Esophagus muscularis mucosa (tissue), 4 donors: ENCODE measurements around the gene ARL15. TPM values are rescaled to one million over a fixed set of nuclear protein-coding genes. Genes with fewer than 3 reads are reported as not detected.

Experiments
- DNase-seq: peaks from one replicate; pipeline ENCODE4 v3.0.0-alpha.2; 2017; ENCODE audit errors: extremely low spot score
- H3K27ac ChIP-seq, 4 donors: fragments of 200-600 bp; sonication (generic); replicated peaks in 1 of 4; 1 replicate in 3 of 4; 2 replicates in 1 of 4; pipeline ENCODE4 v1.5.1; 2016 to 2019; ENCODE audit warnings: mild to moderate bottlenecking in 1 of 4
- H3K27me3 ChIP-seq, 4 donors: fragments of 200-600 bp; sonication (generic); one replicate each; pipeline versions ENCODE4 v1.5.1 to v1.6.0; 2016 to 2019
- H3K36me3 ChIP-seq, 4 donors: fragments of 200-600 bp; sonication (generic); one replicate each; pipeline ENCODE4 v1.5.1; 2016 to 2019
- H3K4me1 ChIP-seq, 4 donors: fragments of 200-600 bp; sonication (generic); one replicate each; pipeline ENCODE4 v1.5.1; 2016 to 2019
- H3K4me3 ChIP-seq, 4 donors: fragments of 200-600 bp; sonication (generic); 1 replicate in 2 of 4; 2 replicates in 2 of 4; pipeline ENCODE4 v1.5.1; 2016 to 2019; ENCODE audit warnings: mild to moderate bottlenecking in 4 of 4, moderate library complexity in 1 of 4
- H3K9me3 ChIP-seq, 4 donors: fragments of 200-600 bp; sonication (generic); 1 replicate in 3 of 4; 2 replicates in 1 of 4; pipeline ENCODE4 v1.5.1; 2016 to 2019
- CTCF ChIP-seq, 3 experiments: fragments of 200-600 bp in 2 of 3; fragments of 450-650 bp in 1 of 3; sonication (generic) in 2 of 3; IDR thresholded peaks; one replicate each; pipeline ENCODE4 v1.5.1; 2017 to 2019; ENCODE audit warnings: antibody characterized with exemption in 3 of 3, mild to moderate bottlenecking in 2 of 3, moderate library complexity in 1 of 3
- EP300 ChIP-seq: sonication (generic); formaldehyde crosslinking; IDR thresholded peaks from one replicate; pipeline ENCODE4 v1.6.1; 2017; ENCODE audit warnings: antibody characterized with exemption
- POLR2A ChIP-seq: fragments of 450-650 bp; IDR thresholded peaks from one replicate; pipeline ENCODE4 v1.6.1; 2017; ENCODE audit warnings: antibody characterized with exemption, moderate library complexity, mild to moderate bottlenecking, low read depth
- POLR2AphosphoS5 ChIP-seq, 2 donors: sonication (generic); formaldehyde crosslinking; IDR thresholded peaks; one replicate each; pipeline ENCODE4 v1.6.1; 2017; ENCODE audit warnings: antibody characterized with exemption in 2 of 2
- WGBS: methylation state at CpG from one replicate; pipeline ENCODE4 v1.1.5; 2018; 5-methylcytosine and 5-hydroxymethylcytosine counted together
- intact Hi-C: fragments of 100-400 bp; cut with DNase I; formaldehyde crosslinking; loops from one replicate; pipeline ENCODE4 v1.15.1; 2023
- total RNA-seq, 4 donors: library from RNA; depleted of rRNA; stranded (reverse); fragments of >200 nt; gene quantifications; one replicate each; pipeline versions ENCODE4 v1.1.0 to v1.2.1, GENCODE V29; 2016

Gene ARL15
- total RNA-seq, 4 donors from 2014 or later = 11.6 to 21.6 (median 16.5) TPM

GRCh38 chr5:53923961-53924360, 386.4 kb downstream of the ARL15 start:
- H3K9me3 ChIP-seq = no peaks in the 10 kb centered on the region
- no peak for TF ChIP-seq CTCF (IDR thresholded peaks at IDR 0.05)
- TF ChIP-seq POLR2A = no peak
- TF ChIP-seq POLR2AphosphoS5 (IDR thresholded peaks at IDR 0.05) = no peak
- no peak for TF ChIP-seq EP300
- no peak for DNase-seq
- H3K36me3 ChIP-seq = no peaks in the 10 kb centered on the region
- no peak overlapping the region for H3K4me3 ChIP-seq
- no peak overlapping the region for H3K27ac ChIP-seq
- peaks cover 0 to 12% (median 12%) of the 10 kb centered on the region in 4 donors for H3K4me1 ChIP-seq
- intact Hi-C loops = no loop called here
- WGBS = 43% methylated on average over 6 of the region's 6 CpGs
- no peaks in the 10 kb centered on the region for H3K27me3 ChIP-seq

DNA sequence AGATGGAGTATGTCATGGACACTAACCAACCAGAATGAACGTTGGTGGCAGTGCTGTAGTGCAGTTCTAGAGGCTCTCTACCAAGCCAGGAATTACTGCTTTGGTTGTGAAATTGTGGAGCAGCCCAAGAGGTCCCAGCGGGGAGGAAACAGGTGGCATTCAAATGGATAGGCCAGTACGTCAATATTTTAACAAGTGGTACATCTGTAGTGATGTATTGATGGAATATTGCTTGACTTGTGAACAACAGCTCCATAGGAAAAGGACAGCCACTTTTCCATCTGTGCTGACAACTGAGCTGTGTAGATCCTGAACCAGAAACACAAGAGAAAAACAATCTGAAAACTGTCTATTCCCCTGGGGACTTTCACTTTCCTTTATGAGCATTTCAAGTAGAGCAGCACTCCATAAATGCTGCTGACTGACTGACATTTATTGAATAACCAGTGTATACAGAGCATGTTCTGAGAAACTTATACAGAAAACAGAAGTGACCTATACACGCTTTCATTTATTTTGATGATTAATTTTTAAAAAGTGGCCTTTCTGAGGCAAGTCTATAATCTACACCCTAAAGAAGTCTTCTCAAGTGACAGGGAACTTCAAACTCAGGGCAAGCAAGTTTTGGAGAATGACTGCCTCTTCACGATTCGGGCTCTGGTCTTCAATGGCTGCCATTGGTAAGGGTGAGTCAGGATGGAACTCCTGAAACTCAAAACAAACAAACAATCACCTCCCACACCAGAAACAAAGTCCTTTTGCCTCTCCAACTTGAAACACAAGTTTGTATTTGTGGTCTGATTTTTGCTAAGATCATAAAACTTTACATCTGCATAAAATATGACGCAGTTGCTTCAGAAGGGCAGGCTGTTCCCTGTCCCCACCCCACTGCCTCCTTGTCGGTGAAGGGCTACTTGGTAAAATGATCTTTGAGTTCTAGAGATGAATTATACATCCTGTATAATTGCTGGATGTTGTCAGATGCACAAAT, 387.6 kb downstream of the ARL15 start:
- Histone ChIP-seq H3K36me3 (no peaks in the 10 kb centered on the region), H3K27me3 (no peaks in the 10 kb centered on the region), H3K27ac (no peak overlapping the region), H3K4me3 (no peak overlapping the region), H3K4me1 (peaks cover 0 to 12% (median 12%) of the 10 kb centered on the region in 4 donors), H3K9me3 (no peaks in the 10 kb centered on the region)
- no peak for DNase-seq
- WGBS = 92% methylated on average over 8 of the region's 8 CpGs
- no peak for TF ChIP-seq CTCF (IDR thresholded peaks at IDR 0.05)
- TF ChIP-seq EP300 = no peak
- TF ChIP-seq POLR2AphosphoS5 (IDR thresholded peaks at IDR 0.05) = no peak
- TF ChIP-seq POLR2A = no peak
- intact Hi-C loops = no loop called here

DNA sequence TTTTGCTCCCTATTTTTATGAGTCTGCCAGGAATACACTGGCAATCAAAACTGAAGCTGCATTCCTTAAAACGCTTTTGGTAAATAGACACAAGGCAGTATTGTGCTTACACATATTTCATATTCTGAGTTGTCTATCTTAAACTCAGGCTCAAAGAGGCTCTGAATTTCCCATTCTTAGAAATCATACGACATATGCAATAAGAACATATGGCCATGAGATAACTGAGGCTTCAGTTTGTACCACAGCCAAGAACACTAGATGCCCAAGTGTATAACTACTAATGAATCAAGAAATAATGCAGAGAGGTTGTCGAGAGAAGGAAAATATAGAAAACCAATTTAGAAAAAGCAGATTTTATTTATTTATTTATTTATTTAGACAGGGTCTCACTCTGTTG, 392.5 kb downstream of the ARL15 start:
- DNase-seq = no peak
- Histone ChIP-seq H3K4me1 (no peaks in the 10 kb centered on the region), H3K27ac (no peak overlapping the region), H3K9me3 (no peaks in the 10 kb centered on the region), H3K36me3 (no peaks in the 10 kb centered on the region), H3K4me3 (no peak overlapping the region), H3K27me3 (no peaks in the 10 kb centered on the region)
- TF ChIP-seq POLR2AphosphoS5 (IDR thresholded peaks at IDR 0.05) (no peak), CTCF (IDR thresholded peaks at IDR 0.05) (no peak), POLR2A (no peak), EP300 (no peak)
- intact Hi-C loops = no loop called here
- WGBS = 88% methylated on average over 3 of the region's 3 CpGs

DNA sequence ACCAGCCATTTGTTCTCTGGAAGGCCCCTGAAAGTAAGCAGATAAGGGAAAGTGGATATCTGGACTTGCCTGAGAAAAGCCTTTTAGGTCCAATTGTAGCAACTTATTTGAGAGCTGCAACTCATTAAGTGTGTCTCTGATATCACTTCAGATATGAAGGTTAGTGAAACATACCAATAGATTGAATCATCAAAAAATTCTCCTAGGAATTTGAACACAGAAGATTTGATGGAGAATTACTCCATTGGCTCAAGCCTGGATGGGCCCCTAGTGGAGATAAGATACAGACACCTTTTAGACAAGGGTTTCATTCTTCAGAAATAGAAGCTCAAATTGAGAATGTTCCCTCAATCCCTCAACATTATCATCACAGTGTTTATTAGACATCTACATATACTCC, 393.3 kb downstream of the ARL15 start:
- intact Hi-C loops = no loop called here
- Histone ChIP-seq H3K27ac (no peak overlapping the region), H3K4me1 (no peaks in the 10 kb centered on the region), H3K36me3 (no peaks in the 10 kb centered on the region), H3K27me3 (no peaks in the 10 kb centered on the region), H3K4me3 (no peak overlapping the region), H3K9me3 (no peaks in the 10 kb centered on the region)
- TF ChIP-seq POLR2AphosphoS5 (IDR thresholded peaks at IDR 0.05) (no peak), EP300 (no peak), POLR2A (no peak), CTCF (IDR thresholded peaks at IDR 0.05) (no peak)
- no peak for DNase-seq
